HG03575 (cell line): ENCODE data around the gene NCBP3.
"Not testable (repeated sequence)": the region's sequence is repeated elsewhere in the genome, so short reads cannot be mapped to it uniquely, and the experiment has no call there.

Source experiments
- ATAC-seq: cut with Tn5 transposase; IDR thresholded peaks from one replicate; pipeline ENCODE4 v1.9.1; 2021; ENCODE audit not compliant: unreplicated experiment, insufficient number of reproducible peaks, low FRiP score; ENCODE audit errors: extremely low read depth

NCBP3 gene

DNA sequence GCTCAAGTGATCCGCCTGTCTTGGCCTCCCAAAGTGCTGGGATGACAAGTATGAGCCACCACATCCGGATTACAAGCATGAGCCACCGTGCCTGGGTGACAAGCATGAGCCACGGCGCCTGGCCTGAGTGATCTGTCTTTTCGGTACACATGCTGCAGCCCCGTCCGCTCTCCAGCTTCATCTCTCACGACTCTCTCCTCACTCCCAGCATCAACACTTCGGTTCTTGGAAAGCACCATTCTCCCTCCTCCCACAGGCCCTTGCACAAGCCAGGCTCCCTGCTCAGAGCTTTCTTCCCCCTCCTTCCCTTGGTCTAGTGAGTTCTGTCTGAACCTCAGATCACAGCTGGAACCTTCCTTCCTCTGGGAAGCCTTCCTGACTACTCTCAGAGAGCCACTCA lies 6.5 kb upstream of the NCBP3 start:
- no peak for ATAC-seq

DNA sequence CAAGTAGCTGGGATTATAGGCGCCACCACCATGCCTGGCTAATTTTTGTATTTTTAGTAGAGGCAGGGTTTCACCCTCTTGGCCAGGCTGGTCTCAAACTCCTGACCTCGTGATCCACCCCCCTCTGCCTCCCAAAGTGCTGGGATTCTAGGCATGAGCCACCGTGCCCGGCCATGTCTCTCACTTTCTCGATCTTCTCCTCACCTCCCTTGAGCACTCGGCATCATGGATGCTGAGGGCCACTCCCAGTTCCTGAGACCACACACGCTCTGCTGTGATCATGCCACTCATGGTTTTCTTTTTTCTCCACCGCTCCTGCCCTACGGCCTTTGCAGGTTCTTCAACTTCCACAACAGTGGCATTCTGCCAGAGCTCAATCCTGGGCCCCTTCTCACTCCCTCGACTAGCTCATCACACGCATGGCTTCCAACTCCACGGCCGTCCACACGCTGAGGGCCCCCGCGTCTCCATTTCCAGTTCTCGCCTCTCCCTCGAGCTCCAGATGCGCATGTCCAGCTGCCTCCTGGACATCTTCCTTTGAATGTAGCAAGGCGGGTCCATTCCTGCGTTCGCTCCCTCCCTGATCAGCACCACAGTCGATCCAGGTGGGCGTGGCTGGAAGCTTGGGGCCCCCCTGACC lies 5.5 kb upstream of the NCBP3 start:
- ATAC-seq: no peak

DNA sequence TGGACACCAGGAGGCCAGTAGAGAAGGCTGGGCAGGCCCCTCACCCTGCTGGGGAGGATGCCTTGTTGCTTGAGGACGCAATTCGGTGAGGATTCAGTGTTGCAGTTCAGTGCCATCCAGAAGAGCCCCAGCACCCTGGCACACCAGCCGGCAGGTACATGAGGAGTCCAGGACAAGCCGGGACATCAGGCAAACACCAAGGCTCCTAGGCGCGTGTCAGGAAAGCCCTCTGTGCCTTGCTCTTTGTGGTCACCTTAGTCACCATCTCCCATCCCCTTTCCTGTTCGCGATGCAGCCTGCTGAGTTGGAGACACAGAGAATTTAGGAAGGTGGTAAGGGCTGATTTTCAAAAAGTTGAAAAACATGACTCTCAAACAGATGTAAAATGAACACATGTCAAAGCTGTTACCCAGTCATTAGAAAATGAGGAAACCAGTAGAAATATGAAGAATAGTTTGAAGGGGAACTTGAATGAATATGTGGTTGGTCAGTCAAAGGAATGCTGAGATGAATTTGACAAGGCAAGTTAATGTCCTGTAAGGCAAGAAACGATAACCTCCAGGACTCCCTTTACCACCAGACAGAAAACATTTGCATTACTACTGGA lies 2.3 kb upstream of the NCBP3 start:
- no peak for ATAC-seq

DNA sequence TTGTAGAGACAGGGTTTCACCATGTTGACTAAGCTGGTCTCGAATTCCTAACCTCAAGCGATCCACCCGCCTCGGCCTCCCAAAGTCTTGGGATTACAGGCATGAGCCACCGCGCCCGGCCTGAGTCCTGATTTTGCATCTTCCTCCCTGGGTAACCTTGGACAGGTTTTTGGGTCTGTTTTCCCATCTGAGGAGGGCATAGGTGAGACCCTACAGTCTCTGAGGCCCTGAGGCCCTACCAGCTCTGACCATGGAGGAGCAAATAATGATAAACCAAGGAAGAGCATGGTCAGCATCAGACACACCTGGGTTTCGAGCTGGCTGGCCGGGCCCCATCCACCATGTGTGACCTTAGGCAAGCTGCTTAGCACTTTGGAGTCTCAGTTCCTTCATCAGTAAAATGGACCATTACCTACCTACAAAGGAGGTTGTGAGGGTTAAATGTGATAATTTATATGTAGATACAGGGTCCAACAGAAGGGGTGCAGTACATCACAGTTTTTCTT lies 1.2 kb upstream of the NCBP3 start:
- ATAC-seq: no peak

DNA sequence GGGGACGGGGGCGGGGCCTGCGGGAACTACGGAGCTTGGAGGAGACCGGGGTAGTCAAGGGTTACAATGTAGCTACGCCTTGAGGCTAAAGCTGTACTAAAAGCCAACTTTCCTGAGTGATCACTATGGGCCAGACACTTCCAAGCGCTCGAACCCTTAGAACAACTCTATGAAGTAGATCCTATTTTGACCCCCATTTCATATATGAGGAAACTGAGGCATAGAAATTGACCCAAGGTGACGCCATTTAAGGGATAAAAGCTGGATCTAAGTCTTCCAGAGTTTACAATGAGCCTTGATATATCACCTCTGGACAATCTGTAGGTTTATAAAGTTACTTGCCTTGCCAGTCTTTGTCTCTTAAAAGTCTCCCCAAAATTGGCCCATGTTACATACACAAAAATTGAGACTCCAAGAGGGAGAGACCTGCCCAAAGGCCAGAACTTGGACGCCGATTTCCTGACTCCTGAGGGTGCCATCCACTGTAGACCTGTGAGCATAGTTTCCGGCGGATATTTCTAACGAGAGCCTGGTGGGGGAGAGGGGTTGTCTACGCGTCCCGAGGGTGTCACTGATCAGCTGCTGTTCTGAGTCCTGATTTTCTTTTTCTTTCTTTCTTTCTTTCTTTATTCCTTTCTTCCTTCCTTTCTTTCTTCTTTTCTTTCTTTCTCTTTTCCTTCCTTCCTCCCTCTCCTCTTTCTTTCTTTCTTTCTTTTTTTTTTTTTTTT lies 555 bp upstream of the NCBP3 start:
- ATAC-seq: peak; percentile 30

DNA sequence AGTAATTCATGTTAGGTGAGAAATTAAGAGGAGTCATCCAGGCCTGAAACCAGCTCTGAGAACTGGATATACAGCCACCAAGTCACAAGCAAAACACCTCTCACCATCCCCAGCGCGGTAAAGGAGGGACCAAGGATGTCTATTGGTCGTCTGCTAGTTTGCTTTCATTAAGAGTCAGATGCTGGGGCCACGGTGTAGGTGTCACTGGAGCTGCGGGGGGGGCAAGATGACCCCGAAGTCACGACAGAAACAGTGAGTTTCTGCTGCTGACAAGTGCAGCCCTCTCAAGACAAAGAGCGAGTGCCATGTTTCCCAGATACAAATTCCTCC lies 790 bp downstream of the NCBP3 start:
- no peak for ATAC-seq

DNA sequence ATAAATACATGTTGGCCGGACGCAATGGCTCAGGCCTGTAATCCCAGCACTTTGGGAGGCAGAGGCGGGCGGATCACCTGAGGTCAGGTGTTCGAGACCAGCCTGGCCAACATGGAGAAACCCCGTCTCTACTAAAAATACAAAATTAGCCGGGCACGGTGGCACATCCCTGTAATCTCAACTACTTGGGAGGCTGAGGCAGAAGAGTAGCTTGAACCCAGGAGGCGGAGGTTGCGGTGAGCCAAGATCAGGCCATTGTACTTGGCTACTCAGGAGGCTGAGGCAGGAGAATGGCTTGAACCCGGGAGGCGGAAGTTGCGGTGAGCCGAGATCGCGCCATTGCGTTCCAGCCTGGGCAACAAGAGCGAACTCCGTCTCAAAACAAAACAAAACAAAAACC lies 1.5 kb downstream of the NCBP3 start:
- ATAC-seq: not testable (repeated sequence)

DNA sequence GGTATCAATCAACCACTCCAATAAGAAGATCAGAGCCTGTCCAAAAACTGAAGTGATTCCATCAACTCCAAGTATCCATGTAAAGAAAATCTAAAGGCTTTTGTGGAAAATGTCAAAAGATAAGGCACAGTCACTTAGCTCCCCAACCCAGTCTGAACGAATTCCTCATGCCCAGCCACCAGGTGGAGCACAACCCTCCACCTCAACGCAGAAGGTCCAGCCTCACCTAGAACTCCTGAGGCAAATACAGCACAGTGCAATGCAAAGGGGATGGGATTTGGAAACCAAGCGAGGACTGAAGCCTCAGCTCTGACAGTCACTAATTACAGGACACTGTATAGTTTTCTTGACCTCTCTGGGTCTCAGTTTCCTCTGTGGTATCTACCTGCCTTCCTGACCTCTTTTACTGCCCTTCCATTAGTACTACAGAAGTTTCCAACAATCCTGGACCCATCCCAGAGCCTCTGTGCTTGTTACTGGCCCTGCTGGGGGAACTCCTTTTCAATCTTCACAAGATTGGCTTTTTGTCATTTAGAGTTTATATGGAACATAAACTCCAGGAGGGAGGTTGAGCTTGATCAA lies 2.0 kb downstream of the NCBP3 start:
- no peak for ATAC-seq

DNA sequence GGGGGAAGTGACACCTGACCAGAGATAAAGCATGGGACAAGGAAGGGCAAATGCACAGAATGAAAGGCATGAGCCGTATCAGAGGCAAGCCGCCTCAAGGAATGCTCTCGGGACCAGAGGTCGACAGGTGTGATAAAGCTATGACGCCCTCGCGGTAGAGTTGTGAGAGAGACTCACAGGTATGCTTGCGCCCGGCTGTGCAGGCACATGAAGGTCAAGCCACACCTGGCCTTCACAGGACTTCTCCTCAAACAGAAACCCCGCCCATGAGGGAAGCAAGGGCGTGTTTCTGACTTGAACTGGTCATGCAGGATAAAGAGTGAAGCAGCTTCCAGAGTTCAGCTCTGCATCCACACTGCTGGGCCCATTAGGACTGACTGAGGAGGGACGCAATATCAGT lies 7.8 kb downstream of the NCBP3 start:
- ATAC-seq: no peak

DNA sequence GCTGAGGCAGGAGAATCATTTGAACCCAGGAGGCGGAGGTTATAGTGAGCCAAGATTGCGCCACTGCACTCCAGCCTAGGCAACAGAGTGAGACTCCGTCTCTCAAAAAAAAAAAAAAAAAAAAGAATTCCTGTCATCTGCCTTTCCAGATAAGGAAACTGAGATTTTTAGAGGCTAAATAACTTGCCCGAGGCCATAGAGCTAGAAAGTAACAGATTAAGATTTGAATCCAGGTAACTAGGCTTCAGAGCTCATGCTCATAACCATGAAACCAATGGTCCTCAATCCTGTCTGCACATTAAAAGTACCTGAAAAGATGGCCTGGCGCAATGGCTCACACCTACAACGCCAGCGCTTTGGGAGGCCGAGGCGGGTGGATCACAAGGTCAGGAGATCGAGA lies 9.5 kb downstream of the NCBP3 start:
- no peak for ATAC-seq

DNA sequence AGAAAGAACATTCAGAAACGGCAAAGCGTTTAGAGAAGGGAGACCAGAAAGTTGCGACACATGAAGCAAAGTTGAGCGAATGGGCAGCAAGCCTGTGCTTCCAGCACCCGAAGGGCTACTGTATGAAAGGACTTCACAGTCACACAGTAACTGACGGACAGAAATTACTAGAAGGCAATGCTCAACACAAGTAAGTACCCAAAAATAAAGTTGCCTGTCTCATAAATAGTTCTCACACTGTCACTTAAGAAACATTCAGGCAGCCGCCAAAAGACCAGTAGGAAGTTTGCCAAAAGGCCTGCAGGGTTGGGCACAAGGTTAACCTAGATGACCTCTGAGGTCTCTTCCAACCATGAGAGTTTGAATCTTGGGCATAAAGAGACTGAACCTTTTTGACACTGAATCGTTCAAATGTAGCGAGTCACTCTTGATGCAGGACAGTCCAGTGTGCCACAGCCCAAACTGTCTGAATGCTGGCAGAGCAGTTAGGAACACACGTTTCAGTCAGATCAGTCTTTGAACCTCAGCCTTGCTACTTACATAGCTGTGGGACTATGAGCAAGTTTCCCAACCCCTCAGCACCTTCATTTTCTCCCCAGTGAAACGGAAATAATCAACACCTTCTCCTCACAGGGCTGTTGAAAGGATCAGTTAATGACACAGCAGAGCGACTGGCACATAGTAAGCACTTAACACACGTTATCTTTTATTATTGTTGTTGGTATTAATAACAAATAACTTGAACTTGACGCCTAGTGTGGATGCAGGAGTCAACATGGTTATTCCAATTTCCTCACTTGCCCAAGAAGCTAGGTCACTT lies 10.4 kb downstream of the NCBP3 start:
- ATAC-seq: no peak

DNA sequence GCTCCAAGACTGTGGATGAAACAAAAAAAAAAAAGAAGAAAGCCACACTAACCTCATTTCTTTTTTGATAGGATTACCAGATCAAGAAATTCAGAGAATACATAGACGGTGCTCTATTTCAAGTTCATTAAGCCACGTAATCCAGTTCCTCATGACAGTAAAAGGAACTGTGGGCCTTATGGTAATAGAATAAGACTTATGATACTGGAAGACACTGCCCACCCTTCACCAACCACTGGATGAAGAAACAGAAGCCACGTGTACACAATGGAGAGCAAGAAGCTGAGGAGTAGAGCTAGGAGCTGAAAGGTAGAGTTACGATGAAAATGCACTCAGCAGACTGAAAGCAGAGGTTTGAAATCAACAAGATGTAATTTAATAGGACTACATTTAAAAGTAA lies 11.2 kb downstream of the NCBP3 start:
- no peak for ATAC-seq

DNA sequence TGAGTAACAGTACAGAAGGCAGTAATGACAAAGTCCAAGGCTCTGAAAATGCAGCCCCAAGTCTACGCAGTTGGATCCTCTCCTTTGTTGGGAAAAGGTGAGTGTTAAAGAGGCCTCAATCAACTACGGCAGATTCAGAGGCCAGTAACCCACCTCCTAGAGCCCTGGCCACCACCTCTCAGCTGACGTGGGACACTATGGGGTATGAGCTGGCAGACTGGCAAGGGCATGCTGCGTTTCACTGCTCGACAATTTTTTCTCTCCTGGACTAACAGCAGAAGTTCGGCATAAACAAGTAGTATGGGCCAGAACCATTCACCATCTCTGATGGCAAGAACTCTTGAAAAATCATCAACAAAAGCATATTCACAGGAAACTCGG lies 17.2 kb downstream of the NCBP3 start:
- ATAC-seq: no peak

DNA sequence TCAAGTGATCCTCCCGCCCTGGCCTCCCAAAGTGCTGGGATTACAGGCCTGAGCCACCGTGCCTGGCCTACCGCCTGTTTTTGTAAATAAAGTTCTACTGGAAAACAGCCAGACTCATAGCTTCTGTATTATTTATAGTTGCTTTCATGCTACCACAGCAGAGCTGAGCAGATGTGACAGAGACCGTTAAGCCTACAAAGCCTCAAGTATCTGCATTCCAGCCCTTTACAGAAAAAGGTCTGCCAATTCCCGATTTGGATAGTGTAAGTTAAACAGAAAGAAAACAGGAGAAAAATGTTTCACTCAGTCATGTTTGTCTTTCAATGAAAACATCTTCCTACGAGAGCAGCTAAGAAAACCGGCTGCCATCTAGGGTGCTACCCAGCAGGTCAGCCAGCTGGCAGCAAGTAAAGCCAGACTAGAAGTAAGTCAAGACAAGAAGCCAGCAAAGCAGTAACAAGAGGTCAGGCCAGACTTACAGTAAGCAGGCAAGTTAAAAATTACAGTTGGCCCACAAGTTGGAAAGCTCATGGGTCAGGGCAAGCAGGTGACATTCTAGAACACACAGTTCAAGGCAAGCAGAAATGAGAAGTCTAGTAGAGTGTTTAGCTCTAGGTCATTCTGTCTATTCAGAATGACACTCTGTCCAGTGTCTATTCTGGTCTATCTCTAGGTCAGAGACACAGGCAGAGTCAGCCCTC lies 17.7 kb downstream of the NCBP3 start:
- no peak for ATAC-seq

DNA sequence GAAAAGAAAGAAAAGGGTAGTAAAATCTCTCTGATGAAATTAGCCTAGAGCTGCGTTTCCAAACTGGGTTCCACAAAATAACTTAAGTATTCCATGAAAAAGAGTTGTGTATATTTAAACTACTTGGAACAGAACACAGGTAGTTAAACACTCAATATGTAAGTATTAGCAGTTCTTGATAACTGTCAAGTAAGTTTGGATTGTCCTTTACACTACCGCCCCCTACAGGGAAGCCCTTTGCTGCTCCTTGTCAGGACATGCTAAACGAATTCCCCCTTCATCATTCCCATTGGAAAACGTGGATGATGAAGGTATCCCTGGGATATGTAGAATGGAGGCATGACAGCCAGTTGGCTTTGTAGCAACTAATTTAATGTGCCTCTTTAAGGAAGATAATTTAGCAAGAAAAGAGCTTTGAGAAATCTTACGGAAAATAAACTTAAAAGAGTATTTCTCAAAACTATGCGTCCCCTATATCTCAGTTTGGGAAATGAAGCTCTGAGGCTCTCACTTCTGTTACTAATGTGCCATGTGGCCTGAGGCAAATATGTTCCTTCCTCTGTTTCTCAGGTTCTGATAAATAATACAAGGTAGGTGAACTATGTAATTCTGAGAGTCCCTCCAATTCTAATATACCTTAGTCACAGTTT lies 18.8 kb downstream of the NCBP3 start:
- ATAC-seq: no peak

DNA sequence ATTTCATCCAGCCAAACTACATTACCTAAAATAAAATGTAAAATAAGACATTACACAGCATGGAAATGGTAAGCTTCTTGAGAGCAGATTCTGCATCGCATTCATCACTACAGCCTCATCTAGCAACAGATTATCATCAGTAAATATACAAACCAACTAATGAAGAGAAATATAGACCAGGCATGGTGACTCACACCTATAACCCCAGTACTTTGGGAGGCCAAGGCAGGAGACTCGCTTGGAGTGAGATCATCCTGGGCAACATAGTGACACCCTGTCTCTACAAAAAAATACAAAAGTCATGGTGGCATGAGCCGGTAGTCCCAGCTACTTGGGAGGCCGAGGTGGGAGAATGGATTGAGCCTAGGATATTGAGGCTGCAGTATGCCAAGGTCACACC lies 19.9 kb downstream of the NCBP3 start:
- no peak for ATAC-seq

DNA sequence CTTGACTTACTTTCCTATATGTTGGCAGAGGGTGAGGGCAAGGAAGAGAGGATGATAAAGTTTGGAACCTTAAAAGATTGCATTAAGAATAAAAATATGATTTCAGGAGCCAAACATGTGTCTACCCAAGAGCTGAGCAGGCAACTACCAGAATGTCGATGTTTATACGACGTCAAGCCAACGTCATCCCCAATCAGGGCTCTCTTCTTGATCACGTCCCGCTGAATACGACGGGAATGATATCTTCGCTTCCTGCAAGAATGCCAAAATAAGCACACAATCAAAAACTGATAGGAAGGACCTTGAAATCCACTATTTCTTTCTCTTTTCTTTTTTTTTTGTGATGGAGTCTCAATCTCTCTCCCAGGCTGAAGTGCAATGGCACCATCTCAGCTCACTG lies 24.9 kb downstream of the NCBP3 start:
- ATAC-seq: no peak

DNA sequence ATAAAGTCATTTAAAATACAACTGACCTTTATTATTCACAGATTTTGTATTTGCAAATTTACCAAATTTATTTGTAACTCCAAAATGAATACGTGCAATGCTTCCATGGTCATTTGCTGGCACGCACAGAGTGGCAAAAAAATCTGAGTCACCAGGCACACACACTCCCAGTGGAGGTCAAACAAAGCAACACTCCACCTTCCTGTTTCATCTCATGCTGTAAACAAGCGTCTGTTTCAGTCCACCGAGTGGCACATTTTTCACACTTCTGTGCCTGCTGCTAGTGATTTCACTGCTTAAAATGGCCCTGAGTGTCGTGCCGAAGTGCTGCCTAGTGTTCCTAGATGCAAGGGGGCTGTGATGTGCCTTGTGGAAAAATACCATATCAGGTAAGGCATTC lies 27.3 kb downstream of the NCBP3 start:
- ATAC-seq: no peak
